Stimulated activated naive CD4-positive, alpha-beta T cell treated with Interleukin-2 at 50 U/mL for 16 hours (primary cell): Measurements from ENCODE around the gene ADAM12.

ENCODE experiments used
- DNase-seq: peaks from one replicate; lab custom pipeline; 2025; lab: John Stamatoyannopoulos, UW

ADAM12 gene

GRCh38 chr10:126315494-126316177, 72.6 kb downstream of the ADAM12 start:
- DNase-seq, result no peak

GRCh38 chr10:126314863-126315493, 73.3 kb downstream of the ADAM12 start:
- no peak for DNase-seq

- DNase-seq, result no peak
Measured at GRCh38 chr10:126312167-126312566, 76.1 kb downstream of the ADAM12 start.

GRCh38 chr10:126309228-126309883, 78.9 kb downstream of the ADAM12 start:
- DNase-seq, result no peak

- DNase-seq, result no peak
Measured at GRCh38 chr10:126302826-126303665, 85.2 kb downstream of the ADAM12 start.

GRCh38 chr10:126302476-126302756, 85.9 kb downstream of the ADAM12 start:
- DNase-seq, result no peak

GRCh38 chr10:126301701-126302475, 86.4 kb downstream of the ADAM12 start:
- no peak for DNase-seq

- DNase-seq, result no peak
Measured at GRCh38 chr10:126294451-126294850, 93.8 kb downstream of the ADAM12 start.

GRCh38 chr10:126290232-126290631, 98.0 kb downstream of the ADAM12 start:
- no peak for DNase-seq

GRCh38 chr10:126288547-126289493, 99.5 kb downstream of the ADAM12 start:
- no peak for DNase-seq

- DNase-seq, result no peak
Measured at GRCh38 chr10:126286256-126286780, 102.0 kb downstream of the ADAM12 start.

GRCh38 chr10:126283307-126283706, 105.0 kb downstream of the ADAM12 start:
- no peak for DNase-seq

- no peak for DNase-seq
Measured at GRCh38 chr10:126278851-126279250, 109.4 kb downstream of the ADAM12 start.

- DNase-seq, result no peak
Measured at GRCh38 chr10:126277181-126277580, 111.1 kb downstream of the ADAM12 start.

GRCh38 chr10:126272526-126272925, 115.8 kb downstream of the ADAM12 start:
- no peak for DNase-seq

GRCh38 chr10:126270111-126270510, 118.2 kb downstream of the ADAM12 start:
- no peak for DNase-seq

- no peak for DNase-seq
Measured at GRCh38 chr10:126268013-126268920, 120.0 kb downstream of the ADAM12 start.

GRCh38 chr10:126264102-126265018, 123.9 kb downstream of the ADAM12 start:
- no peak for DNase-seq
